OCI-LY7 (cell line): ENCODE data around the gene OR6B1.

ENCODE experiments used
- EZH2phosphoT487 ChIP-seq: fragments of 200-600 bp; sonication (generic); IDR thresholded peaks from 2 replicates; pipeline ENCODE4 v1.6.1; 2018; ENCODE audit warnings: low read depth, borderline replicate concordance, mild to moderate bottlenecking, mixed run types, antibody characterized with exemption, low read length, moderate library complexity, mixed read lengths
- TF ChIP-seq, protein P1 (sequence below): fragments of 200-600 bp; sonication (generic); conservative IDR thresholded peaks from 2 replicates; pipeline ENCODE4 v1.5.1; 2014; ENCODE audit warnings: mild to moderate bottlenecking, antibody characterized with exemption, low read length, moderate library complexity, mixed read lengths

DNA sequence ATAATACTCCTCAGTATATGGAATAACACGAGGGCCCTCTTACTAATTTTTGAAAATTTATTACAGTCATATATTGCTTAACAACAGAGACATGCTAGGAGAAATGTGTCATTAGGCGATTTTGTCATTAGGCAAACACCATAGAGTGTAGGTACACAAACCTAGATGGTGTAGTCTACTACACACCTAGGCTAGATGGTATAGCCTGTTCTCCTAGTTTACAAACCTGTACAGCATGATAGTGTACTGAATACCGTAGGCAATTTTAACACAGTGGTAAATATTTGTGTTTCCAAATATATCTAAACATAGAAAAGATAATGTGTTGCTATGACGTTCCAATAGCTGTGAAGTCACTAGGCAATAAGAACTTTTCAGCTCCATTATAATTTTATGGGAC lies 32.7 kb upstream of the OR6B1 start:
- TF ChIP-seq, protein P1, sequence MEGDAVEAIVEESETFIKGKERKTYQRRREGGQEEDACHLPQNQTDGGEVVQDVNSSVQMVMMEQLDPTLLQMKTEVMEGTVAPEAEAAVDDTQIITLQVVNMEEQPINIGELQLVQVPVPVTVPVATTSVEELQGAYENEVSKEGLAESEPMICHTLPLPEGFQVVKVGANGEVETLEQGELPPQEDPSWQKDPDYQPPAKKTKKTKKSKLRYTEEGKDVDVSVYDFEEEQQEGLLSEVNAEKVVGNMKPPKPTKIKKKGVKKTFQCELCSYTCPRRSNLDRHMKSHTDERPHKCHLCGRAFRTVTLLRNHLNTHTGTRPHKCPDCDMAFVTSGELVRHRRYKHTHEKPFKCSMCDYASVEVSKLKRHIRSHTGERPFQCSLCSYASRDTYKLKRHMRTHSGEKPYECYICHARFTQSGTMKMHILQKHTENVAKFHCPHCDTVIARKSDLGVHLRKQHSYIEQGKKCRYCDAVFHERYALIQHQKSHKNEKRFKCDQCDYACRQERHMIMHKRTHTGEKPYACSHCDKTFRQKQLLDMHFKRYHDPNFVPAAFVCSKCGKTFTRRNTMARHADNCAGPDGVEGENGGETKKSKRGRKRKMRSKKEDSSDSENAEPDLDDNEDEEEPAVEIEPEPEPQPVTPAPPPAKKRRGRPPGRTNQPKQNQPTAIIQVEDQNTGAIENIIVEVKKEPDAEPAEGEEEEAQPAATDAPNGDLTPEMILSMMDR: no peak
- TF ChIP-seq EZH2phosphoT487: no peak
